Trophoblast cell (in vitro differentiated cells and primary cell): Measurements from ENCODE around the gene C5orf22.

Source experiments
- DNase-seq, 2 donors: peaks; one replicate each; pipeline ENCODE4 v3.0.0-alpha.2; 2016
- H2AFZ ChIP-seq: 2 replicates; pipeline ENCODE4 v1.6.1; 2013; ENCODE audit warnings: low read length, moderate library complexity, mild to moderate bottlenecking; ENCODE audit not compliant: insufficient read depth, poor library complexity
- H2AK5ac ChIP-seq: 2 replicates; pipeline ENCODE4 v1.6.1; 2013; ENCODE audit warnings: mild to moderate bottlenecking, low read length
- H2BK120ac ChIP-seq: 2 replicates; pipeline ENCODE4 v1.6.1; 2013; ENCODE audit warnings: low read length, mild to moderate bottlenecking, moderate library complexity; ENCODE audit not compliant: insufficient read depth, poor library complexity
- H2BK12ac ChIP-seq: 2 replicates; pipeline ENCODE4 v1.6.1; 2013; ENCODE audit warnings: mild to moderate bottlenecking, low read length, moderate library complexity
- H2BK5ac ChIP-seq: 2 replicates; pipeline ENCODE4 v1.6.1; 2013; ENCODE audit warnings: low read length, low read depth, moderate library complexity, mild to moderate bottlenecking; ENCODE audit not compliant: poor library complexity
- H3K14ac ChIP-seq: 2 replicates; pipeline ENCODE4 v1.6.1; 2013; ENCODE audit warnings: mild to moderate bottlenecking, low read length
- H3K18ac ChIP-seq: 2 replicates; pipeline ENCODE4 v1.6.1; 2013; ENCODE audit warnings: mild to moderate bottlenecking, low read length
- H3K23ac ChIP-seq: 2 replicates; pipeline ENCODE4 v1.6.1; 2013; ENCODE audit warnings: low read length
- H3K27ac ChIP-seq: 2 replicates; pipeline ENCODE4 v1.5.1; 2013; ENCODE audit warnings: low read depth, mild to moderate bottlenecking, inconsistent platforms, low read length, moderate library complexity
- H3K27me3 ChIP-seq: 2 replicates; pipeline ENCODE4 v1.6.1; 2013; ENCODE audit warnings: inconsistent platforms, mild to moderate bottlenecking, low read length, moderate library complexity; ENCODE audit not compliant: insufficient read depth
- H3K36me3 ChIP-seq, 2 experiments: 1 replicate in 1 of 2; 2 replicates in 1 of 2; pipeline ENCODE4 v1.6.1; 2013; ENCODE audit warnings: low read length in 2 of 2, mild to moderate bottlenecking in 2 of 2, moderate library complexity in 1 of 2; ENCODE audit not compliant: insufficient read depth in 2 of 2, control insufficient read depth in 1 of 2
- H3K4ac ChIP-seq: 2 replicates; pipeline ENCODE4 v1.6.1; 2013; ENCODE audit warnings: low read depth, mild to moderate bottlenecking, low read length, moderate library complexity
- H3K4me1 ChIP-seq, 2 experiments: 1 replicate in 1 of 2; 2 replicates in 1 of 2; pipeline ENCODE4 v1.6.1; 2013; ENCODE audit warnings: low read length in 2 of 2, mild to moderate bottlenecking in 2 of 2, moderate library complexity in 1 of 2; ENCODE audit not compliant: insufficient read depth in 2 of 2, control insufficient read depth in 1 of 2
- H3K4me2 ChIP-seq: 2 replicates; pipeline ENCODE4 v1.6.1; 2013; ENCODE audit warnings: inconsistent platforms, mild to moderate bottlenecking, low read length, moderate library complexity
- H3K4me3 ChIP-seq: 2 replicates; pipeline ENCODE4 v1.5.1; 2013; ENCODE audit warnings: mild to moderate bottlenecking, low read depth, low read length, inconsistent platforms
- H3K79me1 ChIP-seq: one replicate; pipeline ENCODE4 v1.6.1; 2013; ENCODE audit warnings: low read length
- H3K79me2 ChIP-seq: 2 replicates; pipeline ENCODE4 v1.6.1; 2013; ENCODE audit warnings: low read length, mild to moderate bottlenecking; ENCODE audit not compliant: control insufficient read depth, insufficient read depth, poor library complexity
- H3K9ac ChIP-seq: 2 replicates; pipeline ENCODE4 v1.6.1; 2013; ENCODE audit warnings: mild to moderate bottlenecking, low read length
- H3K9me3 ChIP-seq: 2 replicates; pipeline ENCODE4 v1.6.1; 2013; ENCODE audit warnings: low read depth, mild to moderate bottlenecking, control low read depth, inconsistent platforms, low read length; ENCODE audit not compliant: insufficient read depth
- H4K12ac ChIP-seq: 2 replicates; pipeline ENCODE4 v1.6.1; 2013; ENCODE audit warnings: low read depth, mild to moderate bottlenecking, low read length, moderate library complexity
- H4K8ac ChIP-seq: 2 replicates; pipeline ENCODE4 v1.6.1; 2013; ENCODE audit warnings: low read depth, mild to moderate bottlenecking, low read length, moderate library complexity
- H4K91ac ChIP-seq: one replicate; pipeline ENCODE4 v1.6.1; 2013; ENCODE audit warnings: low read depth, mild to moderate bottlenecking, low read length, moderate library complexity
- WGBS: extraction: QIAGEN DNeasy Blood & Tissue Kit; methylation state at CpG from one replicate; pipeline ENCODE4 v1.1.7; 2013; ENCODE audit warnings: missing lambda C conversion rate; ENCODE audit not compliant: insufficient read length, insufficient coverage; ENCODE audit errors: extremely low coverage; 5-methylcytosine and 5-hydroxymethylcytosine counted together

Gene C5orf22

DNA sequence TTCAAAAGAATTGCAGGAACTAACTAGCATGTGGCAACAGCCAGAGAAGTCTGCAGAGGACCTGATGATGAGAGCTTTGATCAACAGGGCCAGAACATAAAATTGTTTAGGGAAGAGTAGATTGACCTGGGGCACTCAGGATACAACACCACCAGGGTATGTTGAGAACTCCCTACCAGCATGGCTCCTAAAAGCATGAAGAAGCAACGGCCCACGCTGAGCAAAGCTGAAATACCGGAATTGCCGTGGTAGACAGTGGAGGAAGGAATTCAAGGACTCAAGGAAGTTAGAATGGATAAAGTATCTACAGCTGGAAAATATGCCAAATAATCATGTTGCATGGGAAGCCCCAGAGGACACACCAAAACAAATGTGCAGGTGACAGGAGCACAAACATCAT lies 31.8 kb upstream of the C5orf22 start:
- Histone ChIP-seq H3K4me2 (no peak overlapping the region), H4K91ac (no peak overlapping the region), H3K27me3 (no peaks in the 10 kb centered on the region), H3K14ac (no peak overlapping the region), H3K4me3 (no peak overlapping the region), H3K18ac (no peak overlapping the region), H3K9me3 (no peaks in the 10 kb centered on the region), H2AK5ac (no peak overlapping the region), H2AFZ (no peak overlapping the region), H4K8ac (no peak overlapping the region), H3K27ac (no peak overlapping the region), H3K79me1 (no peaks in the 10 kb centered on the region), H2BK12ac (no peak overlapping the region), H2BK120ac (no peak overlapping the region), H2BK5ac (no peak overlapping the region), H3K79me2 (no peaks in the 10 kb centered on the region), H3K9ac (no peak overlapping the region), H3K36me3 (peaks cover 42 to 81% of the 10 kb centered on the region in 2 experiments), H3K4me1 (no peaks in the 10 kb centered on the region), H4K12ac (no peak overlapping the region), H3K23ac (no peak overlapping the region), H3K4ac (no peak overlapping the region)
- peak; percentile 86 to 93 for DNase-seq
- WGBS = no CpG with 5 or more reads among the region's 4 CpGs

DNA sequence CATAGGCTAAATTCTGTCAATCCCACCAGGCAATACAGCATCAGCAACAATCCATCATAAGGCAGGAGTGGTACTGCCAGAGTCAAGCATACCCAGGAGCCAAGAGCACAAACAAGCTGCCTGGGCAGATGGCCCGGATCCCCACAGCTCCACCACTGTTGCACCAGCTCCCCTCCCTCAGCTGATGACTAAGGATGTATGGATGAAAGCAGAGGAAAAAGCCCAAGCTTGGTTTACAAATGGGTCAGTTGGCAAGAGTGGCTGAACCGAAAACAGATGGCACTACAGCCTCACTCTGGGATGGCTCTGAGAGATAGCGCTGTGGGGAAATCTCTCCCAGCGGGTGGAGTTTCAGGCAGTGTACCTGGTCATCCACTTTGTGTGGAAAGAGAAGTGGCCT lies 29.6 kb upstream of the C5orf22 start:
- Histone ChIP-seq H2AK5ac (no peak overlapping the region), H3K18ac (no peak overlapping the region), H3K9ac (no peak overlapping the region), H4K12ac (no peak overlapping the region), H2AFZ (no peak overlapping the region), H3K79me1 (no peaks in the 10 kb centered on the region), H3K14ac (no peak overlapping the region), H2BK120ac (no peak overlapping the region), H4K91ac (no peak overlapping the region), H3K4me3 (no peak overlapping the region), H3K23ac (no peak overlapping the region), H2BK12ac (no peak overlapping the region), H3K36me3 (peaks cover 28 to 63% of the 10 kb centered on the region in 2 experiments), H3K27ac (no peak overlapping the region), H3K27me3 (no peaks in the 10 kb centered on the region), H3K79me2 (no peaks in the 10 kb centered on the region), H3K4me2 (no peak overlapping the region), H3K9me3 (no peaks in the 10 kb centered on the region), H3K4ac (no peak overlapping the region), H2BK5ac (no peak overlapping the region), H3K4me1 (no peaks in the 10 kb centered on the region), H4K8ac (no peak overlapping the region)
- no peak for DNase-seq
- no CpG with 5 or more reads among the region's 4 CpGs for WGBS

DNA sequence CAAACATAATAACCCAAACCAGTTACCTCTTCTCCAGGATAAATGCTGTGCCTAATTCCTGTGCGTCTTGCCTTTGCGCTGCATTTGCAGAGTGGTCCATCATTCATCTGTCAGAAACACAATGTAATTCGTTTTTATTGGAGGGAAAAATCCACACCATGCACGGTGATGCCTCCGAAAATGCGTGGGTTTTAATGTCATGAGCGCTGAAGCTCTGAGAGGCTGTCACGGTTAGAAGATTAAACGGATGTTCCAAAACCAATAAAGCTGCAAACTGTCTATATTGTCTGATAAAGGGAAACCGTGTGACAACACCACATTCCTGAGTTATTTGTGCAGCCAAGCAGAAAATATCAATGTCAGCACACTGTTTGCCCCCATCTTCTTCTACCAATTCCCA lies 27.6 kb upstream of the C5orf22 start:
- no peaks in the 10 kb centered on the region for H3K27me3 ChIP-seq
- no peak overlapping the region for H2BK12ac ChIP-seq
- WGBS = no CpG with 5 or more reads among the region's 10 CpGs
- H3K9ac ChIP-seq = peak overlapping the region; percentile 56
- no peak overlapping the region for H3K18ac ChIP-seq
- no peak overlapping the region for H2AK5ac ChIP-seq
- H4K8ac ChIP-seq = no peak overlapping the region
- H2BK120ac ChIP-seq = no peak overlapping the region
- no peaks in the 10 kb centered on the region for H3K79me2 ChIP-seq
- H3K23ac ChIP-seq = no peak overlapping the region
- no peaks in the 10 kb centered on the region for H3K9me3 ChIP-seq
- H3K79me1 ChIP-seq = no peaks in the 10 kb centered on the region
- no peak overlapping the region for H4K12ac ChIP-seq
- no peak overlapping the region for H3K27ac ChIP-seq
- H3K4me2 ChIP-seq = no peak overlapping the region
- DNase-seq = no peak
- H2BK5ac ChIP-seq = no peak overlapping the region
- peaks cover 27 to 59% of the 10 kb centered on the region in 2 experiments for H3K36me3 ChIP-seq
- H4K91ac ChIP-seq = no peak overlapping the region
- H2AFZ ChIP-seq = no peak overlapping the region
- H3K4ac ChIP-seq = no peak overlapping the region
- no peak overlapping the region for H3K4me3 ChIP-seq
- no peak overlapping the region for H3K14ac ChIP-seq
- no peaks in the 10 kb centered on the region for H3K4me1 ChIP-seq

DNA sequence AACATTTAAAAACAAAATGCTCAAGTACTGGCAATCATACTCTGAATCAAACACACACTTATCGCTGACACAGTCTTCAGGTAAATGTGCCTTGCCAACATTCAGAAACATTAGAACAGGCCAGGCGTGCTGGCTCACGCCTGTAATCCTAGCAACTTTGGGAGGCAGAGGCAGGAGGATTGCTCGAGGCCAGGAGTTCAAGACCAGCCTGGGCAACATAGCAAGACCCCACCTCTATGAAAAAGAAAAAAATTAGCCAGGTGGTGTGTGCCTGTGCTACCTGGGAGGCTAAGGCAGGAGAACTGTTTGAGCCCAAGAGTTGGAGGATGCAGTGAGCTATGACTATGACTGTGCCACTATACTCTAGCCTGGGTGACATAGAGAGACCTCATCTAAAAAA lies 20.8 kb upstream of the C5orf22 start:
- no peak for DNase-seq
- Histone ChIP-seq H3K4me1 (no peaks in the 10 kb centered on the region), H3K18ac (no peak overlapping the region), H3K36me3 (peaks cover 35 to 49% of the 10 kb centered on the region in 2 experiments), H3K79me2 (no peaks in the 10 kb centered on the region), H4K91ac (no peak overlapping the region), H3K14ac (no peak overlapping the region), H4K12ac (no peak overlapping the region), H2BK120ac (no peak overlapping the region), H2AK5ac (no peak overlapping the region), H3K9me3 (no peaks in the 10 kb centered on the region), H4K8ac (no peak overlapping the region), H2BK5ac (no peak overlapping the region), H3K27ac (no peak overlapping the region), H3K9ac (no peak overlapping the region), H3K23ac (no peak overlapping the region), H2AFZ (no peak overlapping the region), H2BK12ac (no peak overlapping the region), H3K4ac (no peak overlapping the region), H3K4me3 (no peak overlapping the region), H3K27me3 (no peaks in the 10 kb centered on the region), H3K4me2 (no peak overlapping the region), H3K79me1 (no peaks in the 10 kb centered on the region)
- no CpG with 5 or more reads among the region's 4 CpGs for WGBS
